HG02973 (cell line): ENCODE measurements around the gene MRPL58.
"Not testable (repeated sequence)": the region's sequence is repeated elsewhere in the genome, so short reads cannot be mapped to it uniquely, and the experiment has no call there.

Experiments
- ATAC-seq: cut with Tn5 transposase; IDR thresholded peaks from one replicate; pipeline ENCODE4 v1.9.1; 2021; ENCODE audit warnings: moderate library complexity; ENCODE audit not compliant: unreplicated experiment

MRPL58 gene

GRCh38 chr17:74987418-74987908 lies 25.0 kb upstream of the MRPL58 start, which contains the start of gene CDR2L:
Gene CDR2L, plus strand, starts transcription at chr17:74987632. Its CDS starts 412 bp downstream, at chr17:74988044.
- ATAC-seq: peak; percentile 83

DNA sequence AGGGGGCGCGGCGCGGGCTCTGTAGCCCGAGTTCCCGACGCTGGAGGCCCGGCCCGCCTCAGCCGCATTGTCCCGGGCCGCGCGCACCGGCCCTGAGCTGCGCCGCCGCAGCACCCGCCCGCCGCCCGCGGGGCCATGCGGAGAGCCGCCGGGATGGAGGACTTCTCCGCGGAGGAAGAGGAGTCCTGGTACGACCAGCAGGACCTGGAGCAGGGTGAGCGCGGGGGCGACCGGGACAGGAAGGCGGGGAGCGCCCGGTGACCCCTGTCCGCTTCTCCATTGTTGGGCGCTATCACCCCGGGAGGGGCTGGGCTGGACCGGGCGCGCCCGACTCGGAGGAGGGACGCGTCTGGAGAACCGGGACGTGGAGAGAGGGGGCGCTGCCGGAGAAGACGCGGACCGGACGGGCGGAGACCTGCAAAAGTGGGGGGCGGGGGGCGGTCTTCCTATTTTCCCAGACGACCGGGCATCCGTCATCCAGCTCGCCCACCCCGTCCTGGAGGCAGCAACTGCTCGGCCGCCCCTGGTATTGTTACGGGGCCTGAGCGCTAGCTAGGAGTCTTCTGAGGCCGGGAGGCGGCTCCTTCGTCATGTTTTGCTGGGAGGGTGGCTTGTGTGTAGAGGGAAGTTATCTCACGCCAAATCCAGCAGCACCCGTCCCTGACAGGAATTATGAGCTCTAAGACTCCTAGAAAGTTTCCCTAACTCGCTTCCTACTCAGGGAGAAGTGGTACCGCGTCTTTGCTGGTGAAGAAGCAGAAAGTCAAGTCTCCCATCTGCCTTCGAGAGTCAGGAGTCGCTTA lies 24.4 kb upstream of the MRPL58 start:
- ATAC-seq: peak; percentile 37

DNA sequence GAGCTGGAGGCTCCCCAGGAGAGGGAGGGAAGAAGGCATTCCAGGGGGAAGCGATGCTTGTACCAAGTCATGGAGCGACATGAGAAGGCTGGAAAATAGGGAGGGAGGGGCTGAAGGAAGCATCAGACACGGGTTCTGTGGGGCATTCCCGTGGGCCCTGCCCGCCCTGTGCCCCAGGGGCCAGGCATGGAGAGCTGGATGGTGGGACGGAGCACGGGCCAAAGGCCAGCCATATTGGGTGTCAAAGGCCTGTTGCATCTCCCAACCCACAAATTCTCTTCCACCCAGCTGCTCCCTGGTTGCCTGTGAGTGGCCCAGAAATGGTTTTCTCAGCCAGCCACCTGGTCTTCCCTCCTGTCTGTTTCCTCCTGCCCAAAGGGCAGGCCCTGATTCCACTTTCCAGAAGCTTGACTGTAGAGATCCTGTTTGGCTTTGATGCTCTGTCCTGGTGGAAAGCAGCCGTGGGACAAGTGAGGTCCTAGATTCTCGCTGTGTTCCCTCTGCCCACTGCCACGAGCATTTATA lies 21.8 kb upstream of the MRPL58 start:
- ATAC-seq: no peak

DNA sequence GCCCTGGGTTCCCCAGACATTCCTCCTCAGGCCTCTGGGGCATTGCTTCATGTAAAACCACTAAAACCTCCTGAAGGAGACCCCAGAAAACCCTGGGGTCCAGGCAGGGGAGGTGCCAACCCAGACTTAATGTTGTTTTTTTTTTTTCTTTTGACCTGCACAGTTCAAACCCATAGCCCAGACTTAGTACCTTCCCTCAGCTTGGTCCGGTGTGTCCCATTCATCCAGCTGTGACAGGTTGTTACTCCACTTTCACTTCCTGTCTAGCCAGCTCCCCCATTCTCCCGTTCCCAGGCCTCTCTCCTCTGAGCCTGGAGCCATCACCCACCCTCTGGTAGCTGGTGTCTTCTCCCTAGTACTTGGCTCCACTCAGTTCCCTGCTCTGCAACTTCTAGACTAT lies 20.2 kb upstream of the MRPL58 start:
- ATAC-seq: no peak

DNA sequence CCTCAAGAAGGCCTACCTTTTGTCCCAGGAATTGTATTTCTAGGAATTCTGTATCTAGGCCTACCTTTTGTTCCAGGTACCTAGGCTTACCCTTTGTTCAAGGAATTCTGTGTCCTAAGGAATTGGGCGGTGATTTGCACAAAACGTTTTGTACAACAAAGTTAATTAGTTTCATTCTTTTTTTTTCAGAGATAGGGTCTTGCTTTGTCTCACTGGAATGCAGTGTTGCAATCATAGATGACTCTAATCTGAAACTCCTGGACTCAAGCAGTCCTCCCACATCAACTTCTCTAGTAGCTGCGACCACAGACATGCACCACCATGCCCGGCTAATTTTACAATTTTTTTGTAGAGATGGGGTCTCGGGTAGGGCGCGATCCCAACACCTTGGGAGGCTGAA lies 18.0 kb upstream of the MRPL58 start:
- no peak for ATAC-seq

DNA sequence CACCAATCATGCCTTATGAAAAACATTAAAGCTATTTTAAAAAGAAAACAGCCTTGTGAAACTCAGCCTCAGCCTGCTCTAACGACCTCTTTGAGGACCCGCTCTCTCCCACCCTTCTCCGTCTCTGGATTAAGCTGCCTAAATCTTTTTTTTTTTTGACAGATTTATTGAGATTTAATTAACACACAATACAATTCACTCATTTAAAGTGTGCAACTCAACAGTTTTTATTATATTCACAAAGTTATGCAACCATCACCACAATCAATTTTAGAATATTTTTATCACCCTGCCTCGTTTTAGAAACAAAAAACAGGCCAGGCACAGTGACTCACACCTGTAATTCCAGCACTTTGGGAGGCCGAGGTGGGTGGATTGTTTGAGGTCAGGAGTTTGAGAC lies 16.6 kb upstream of the MRPL58 start:
- ATAC-seq: no peak

- ATAC-seq: no peak
Measured at GRCh38 chr17:74998783-74999182, 13.7 kb upstream of the MRPL58 start.

- no peak for ATAC-seq
Measured at GRCh38 chr17:74999523-74999922, 12.9 kb upstream of the MRPL58 start.

- no peak for ATAC-seq
Measured at GRCh38 chr17:75001915-75002843, 10.3 kb upstream of the MRPL58 start.

DNA sequence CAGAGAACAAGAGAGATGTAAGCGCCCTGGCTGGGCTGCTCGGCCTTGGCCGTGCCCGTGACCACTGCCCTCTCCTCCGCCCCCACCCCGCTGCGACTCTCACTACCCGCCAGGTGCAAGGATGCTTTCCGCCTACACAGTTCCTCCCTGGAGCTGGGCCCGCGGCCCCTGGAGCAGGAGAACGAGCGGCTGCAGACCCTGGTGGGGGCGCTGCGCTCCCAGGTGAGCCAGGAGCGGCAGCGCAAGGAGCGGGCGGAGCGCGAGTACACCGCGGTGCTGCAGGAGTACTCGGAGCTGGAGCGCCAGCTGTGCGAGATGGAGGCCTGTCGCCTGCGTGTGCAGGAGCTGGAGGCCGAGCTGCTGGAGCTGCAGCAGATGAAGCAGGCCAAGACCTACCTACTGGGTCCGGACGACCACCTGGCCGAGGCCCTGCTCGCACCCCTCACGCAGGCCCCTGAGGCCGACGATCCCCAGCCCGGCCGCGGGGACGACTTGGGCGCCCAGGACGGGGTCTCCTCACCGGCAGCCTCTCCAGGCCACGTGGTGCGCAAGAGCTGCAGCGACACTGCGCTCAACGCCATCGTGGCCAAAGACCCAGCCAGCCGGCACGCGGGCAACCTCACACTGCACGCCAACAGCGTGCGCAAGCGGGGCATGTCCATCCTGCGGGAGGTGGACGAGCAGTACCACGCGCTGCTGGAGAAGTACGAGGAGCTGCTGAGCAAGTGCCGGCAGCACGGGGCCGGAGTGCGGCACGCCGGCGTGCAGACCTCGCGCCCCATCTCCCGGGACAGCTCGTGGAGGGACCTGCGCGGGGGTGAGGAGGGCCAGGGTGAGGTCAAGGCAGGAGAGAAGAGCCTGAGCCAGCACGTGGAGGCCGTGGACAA lies 9.2 kb upstream of the MRPL58 start:
- ATAC-seq: no peak

DNA sequence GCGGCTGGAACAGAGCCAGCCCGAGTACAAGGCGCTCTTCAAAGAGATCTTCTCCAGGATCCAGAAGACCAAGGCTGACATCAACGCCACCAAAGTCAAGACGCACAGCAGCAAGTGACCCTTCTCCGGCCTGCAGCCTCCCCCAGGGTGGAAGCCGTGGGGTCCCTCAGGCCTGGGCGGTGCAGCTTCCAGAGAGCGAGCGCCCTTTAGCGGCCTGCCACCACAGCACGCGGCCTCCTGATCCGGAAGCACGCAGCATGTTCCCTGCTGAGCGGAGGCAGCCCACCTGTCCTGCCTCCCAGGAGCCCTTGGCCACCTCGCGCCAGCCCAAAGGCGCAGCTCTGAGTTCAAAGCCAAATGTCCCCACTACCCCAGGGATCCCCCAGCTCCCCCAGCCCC lies 8.5 kb upstream of the MRPL58 start:
- ATAC-seq: no peak

- ATAC-seq: no peak
Measured at GRCh38 chr17:75004371-75004770, 8.1 kb upstream of the MRPL58 start.

DNA sequence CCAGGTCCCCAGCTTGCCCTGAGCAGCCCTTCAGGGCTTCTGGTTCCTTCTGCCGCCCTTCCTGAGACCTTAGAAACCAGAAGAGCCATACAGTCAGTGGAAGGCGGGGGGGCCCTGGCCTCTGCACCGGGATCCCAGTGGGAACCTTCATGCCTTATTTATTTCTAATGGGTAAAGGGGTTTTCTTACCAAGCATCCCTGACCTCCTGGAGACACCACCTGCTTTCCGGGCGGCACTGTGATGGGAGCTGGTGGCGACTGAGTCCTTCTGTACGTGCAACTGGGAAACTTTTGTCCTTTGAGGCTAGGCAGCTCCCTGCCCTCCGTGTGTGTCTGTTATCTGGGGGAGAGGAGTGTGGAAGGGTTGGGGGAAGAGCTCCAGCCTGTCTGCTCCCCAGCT lies 7.2 kb upstream of the MRPL58 start:
- ATAC-seq: no peak

GRCh38 chr17:75006084-75006483 lies 6.4 kb upstream of the MRPL58 start:
- not testable (repeated sequence) for ATAC-seq

- ATAC-seq: no peak
Measured at GRCh38 chr17:75006653-75007052, 5.8 kb upstream of the MRPL58 start.

- no peak for ATAC-seq
Measured at GRCh38 chr17:75008373-75008772, 4.1 kb upstream of the MRPL58 start.

- ATAC-seq: no peak
Measured at GRCh38 chr17:75009139-75009724, 3.2 kb upstream of the MRPL58 start.

DNA sequence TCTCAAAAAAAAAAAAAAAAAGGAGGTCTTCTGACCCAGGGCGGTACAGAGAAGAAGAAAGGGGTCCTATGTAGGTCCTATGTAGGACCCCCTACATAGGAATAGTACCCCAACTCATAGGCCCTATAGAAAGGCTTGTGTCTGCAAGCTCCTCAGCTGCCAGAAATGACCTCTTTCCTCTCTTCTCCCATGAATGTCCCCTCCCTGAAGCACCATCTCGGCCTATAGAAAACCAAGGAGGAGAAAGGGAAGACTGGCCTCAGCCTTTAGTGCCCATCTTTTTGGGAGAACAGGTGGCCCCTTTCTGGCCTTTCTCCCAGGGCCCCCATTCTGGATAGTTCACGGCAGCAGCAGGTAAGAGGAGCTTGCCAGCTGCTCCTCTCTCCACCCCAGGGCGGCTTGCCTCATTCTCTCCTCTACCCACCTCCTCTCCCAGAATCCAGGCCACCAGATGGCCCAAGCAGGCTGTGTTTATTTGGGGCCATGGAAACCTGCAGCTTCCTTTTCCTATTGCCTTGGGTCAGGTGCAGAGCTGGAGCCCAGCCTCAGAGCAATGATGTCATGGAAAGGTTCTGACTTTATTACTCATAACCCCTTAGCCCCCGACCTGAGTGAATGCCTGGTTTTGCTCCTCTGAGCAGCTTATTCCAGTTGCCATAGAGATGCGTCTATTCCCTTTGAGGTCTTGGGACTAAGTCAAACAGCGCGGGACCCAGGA lies 1.6 kb upstream of the MRPL58 start:
- ATAC-seq: no peak

GRCh38 chr17:75011401-75012095 lies 922 bp upstream of the MRPL58 start:
- no peak for ATAC-seq
